ENCODE results near the gene C1QB. TPM values are rescaled to one million over a fixed set of nuclear protein-coding genes. Genes with fewer than 3 reads are reported as not detected.

The C1QB gene
- polyA plus RNA-seq, 2 of the 4 experiments (the other 2 are of a cell fraction), result not detected

- ATAC-seq (no peak), FAIRE-seq (no peak), DNase-seq (ENCODE audit: low read depth in 1 of 2, low spot score in 1 of 2) (no peak)
- ChIA-PET POLR2A (no interaction called here), CTCF (interaction anchor here (0.5 to 2.6 kb wide), 2 partner anchors 12 to 316 kb away, joined by 3 to 11 read pairs; partner anchors contain the start of gene C1QC)
- 56% methylated on average over 2 of the region's 2 CpGs for whole genome bisulfite sequencing (ENCODE audit: missing lambda C conversion rate)
- H3K27ac ChIP-seq, result no peak overlapping the region
- no peaks in the 10 kb centered on the region for H3K4me1 ChIP-seq
- H3K4me3 ChIP-seq, result no peak overlapping the region
- TF ChIP-seq NFE2L2 (conservative IDR thresholded peaks at IDR 0.05; ENCODE audit: low read length), result no peak
- no peak for TF ChIP-seq KDM5A (IDR thresholded peaks at IDR 0.05)
- no peak for TF ChIP-seq REST (IDR thresholded peaks at IDR 0.05)
- TF ChIP-seq HDAC2 (IDR thresholded peaks at IDR 0.05), result no peak
- TF ChIP-seq SREBF2 (IDR thresholded peaks at IDR 0.05), result no peak
- no peak for TF ChIP-seq NR3C1 (IDR thresholded peaks at IDR 0.05)
- no peak for TF ChIP-seq FOXS1 (CRISPR knock-in tag; IDR thresholded peaks at IDR 0.05)
- no peak for TF ChIP-seq CTCF (IDR thresholded peaks at IDR 0.05)
- TF ChIP-seq POLR2AphosphoS2 (conservative IDR thresholded peaks at IDR 0.05; ENCODE audit: low read length), result no peak
- TF ChIP-seq BHLHE40 (IDR thresholded peaks at IDR 0.05; ENCODE audit: low read depth, low read length), result no peak
- no peak for TF ChIP-seq RFX5 (IDR thresholded peaks at IDR 0.05)
- no peak for TF ChIP-seq CEBPB (IDR thresholded peaks at IDR 0.05)
- no peak for TF ChIP-seq HOXA7 (CRISPR knock-in tag; IDR thresholded peaks at IDR 0.05)
- TF ChIP-seq TP53 (CRISPR knock-in tag; IDR thresholded peaks at IDR 0.05), result no peak
- TF ChIP-seq ZSCAN20 (CRISPR knock-in tag; IDR thresholded peaks at IDR 0.05), result no peak
- TF ChIP-seq USF2 (IDR thresholded peaks at IDR 0.05), result no peak
- TF ChIP-seq NPAS2 (CRISPR knock-in tag; IDR thresholded peaks at IDR 0.05; ENCODE audit: borderline replicate concordance), result no peak
- TF ChIP-seq KDM1A (IDR thresholded peaks at IDR 0.05; ENCODE audit: low read depth), result no peak
- TF ChIP-seq EP300 (IDR thresholded peaks at IDR 0.05), result no peak
- TF ChIP-seq CBX8 (IDR thresholded peaks at IDR 0.05), result no peak
- H3K9me3 ChIP-seq, result no peaks in the 10 kb centered on the region
- no peak overlapping the region for H3K4me2 ChIP-seq
Measured at GRCh38 chr1:22629886-22630285, 23.1 kb upstream of the C1QB start.

GRCh38 chr1:22633697-22634463 lies 19.2 kb upstream of the C1QB start:
- ChIA-PET POLR2A (no interaction called here), CTCF (interaction anchor here (1.0 to 3.3 kb wide), 3 partner anchors 8 to 218 kb away, joined by 3 to 13 read pairs (median 11); no protein-coding TSS in a partner anchor)
- TF ChIP-seq ESRRA (IDR thresholded peaks at IDR 0.05; ENCODE audit: borderline replicate concordance, low read length) (no peak), CEBPB (IDR thresholded peaks at IDR 0.05) (no peak), CHD4 (IDR thresholded peaks at IDR 0.05; ENCODE audit: borderline replicate concordance) (no peak), RNF2 (IDR thresholded peaks at IDR 0.05; ENCODE audit: borderline replicate concordance, low read depth) (no peak), POLR2AphosphoS2 (conservative IDR thresholded peaks at IDR 0.05; ENCODE audit: low read length) (no peak), NPAS2 (CRISPR knock-in tag; IDR thresholded peaks at IDR 0.05; ENCODE audit: borderline replicate concordance) (no peak)
- Histone ChIP-seq H3K9me3 (no peaks in the 10 kb centered on the region), H3K4me2 (no peak overlapping the region), H3K27ac (no peak overlapping the region), H3K4me1 (no peaks in the 10 kb centered on the region), H3K4me3 (no peak overlapping the region)
- ATAC-seq (no peak), FAIRE-seq (no peak), DNase-seq (ENCODE audit: low read depth in 1 of 2, low spot score in 1 of 2) (no peak)
- WGBS (ENCODE audit: missing lambda C conversion rate), result 44% methylated on average over 6 of the region's 10 CpGs
